ENCODE data around the gene NCR3LG1.
"Not testable (repeated sequence)": the region's sequence is repeated elsewhere in the genome, so short reads cannot be mapped to it uniquely, and the experiment has no call there.

The NCR3LG1 gene

GRCh38 chr11:17411418-17411817 is 59.8 kb downstream of the NCR3LG1 start:
- DNase-seq (ENCODE audit: low read depth) = no peak

GRCh38 chr11:17412488-17413180 is 61.0 kb downstream of the NCR3LG1 start:
- DNase-seq (ENCODE audit: low read depth) = no peak

GRCh38 chr11:17413414-17414316 is 62.1 kb downstream of the NCR3LG1 start:
- DNase-seq (ENCODE audit: low read depth) = no peak

DNA sequence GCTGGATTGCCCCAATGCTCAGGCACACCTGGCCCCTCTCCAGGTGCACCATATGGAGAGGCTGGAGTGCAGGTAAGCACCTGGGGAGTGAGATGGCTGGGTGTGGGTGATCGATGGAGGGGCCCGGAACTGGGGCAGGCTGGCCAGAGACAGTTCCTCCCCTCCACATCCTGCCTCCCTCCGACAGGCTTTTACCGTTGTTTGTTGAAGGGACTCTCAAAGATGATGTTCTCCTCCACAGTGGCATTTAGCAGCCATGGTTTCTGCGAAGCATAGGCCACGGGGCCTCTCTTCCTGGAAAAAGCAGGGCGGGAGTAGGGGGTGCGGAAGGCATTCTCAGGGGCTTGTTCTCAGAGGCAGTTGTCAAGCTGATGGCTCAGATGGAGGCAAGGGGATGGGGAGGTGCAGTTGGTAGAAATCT is 62.7 kb downstream of the NCR3LG1 start:
- no peak for DNase-seq (ENCODE audit: low read depth)

DNA sequence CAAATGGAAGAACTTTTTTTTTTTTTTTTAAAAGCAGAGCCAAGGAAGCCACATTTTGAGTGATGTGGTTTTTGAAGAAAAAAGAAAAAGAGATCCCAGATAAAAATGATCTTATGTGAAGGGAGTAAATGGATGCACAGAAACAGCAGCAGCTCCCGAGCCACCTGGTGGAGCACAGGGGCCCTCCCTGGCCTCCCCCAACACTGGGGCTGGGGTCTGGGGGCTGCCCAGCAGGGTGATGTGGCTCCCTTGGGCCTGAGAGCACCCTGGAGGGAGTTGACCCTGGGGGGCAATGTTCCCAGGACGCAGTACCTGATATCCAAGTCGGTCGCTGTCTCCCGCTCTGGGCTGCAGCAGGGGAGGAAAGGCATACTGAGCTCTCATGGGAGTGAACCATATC is 63.4 kb downstream of the NCR3LG1 start:
- no peak for DNase-seq (ENCODE audit: low read depth)

GRCh38 chr11:17415523-17416104 is 64.0 kb downstream of the NCR3LG1 start:
- DNase-seq (ENCODE audit: low read depth) = no peak

GRCh38 chr11:17416492-17416891 is 64.9 kb downstream of the NCR3LG1 start:
- no peak for DNase-seq (ENCODE audit: low read depth)

- DNase-seq (ENCODE audit: low read depth) = no peak
Observed at GRCh38 chr11:17418444-17419081, 67.0 kb downstream of the NCR3LG1 start.

GRCh38 chr11:17421781-17422180 is 70.2 kb downstream of the NCR3LG1 start:
- no peak for DNase-seq (ENCODE audit: low read depth)

- DNase-seq (ENCODE audit: low read depth) = no peak
Observed at GRCh38 chr11:17423533-17424310, 72.1 kb downstream of the NCR3LG1 start.

DNA sequence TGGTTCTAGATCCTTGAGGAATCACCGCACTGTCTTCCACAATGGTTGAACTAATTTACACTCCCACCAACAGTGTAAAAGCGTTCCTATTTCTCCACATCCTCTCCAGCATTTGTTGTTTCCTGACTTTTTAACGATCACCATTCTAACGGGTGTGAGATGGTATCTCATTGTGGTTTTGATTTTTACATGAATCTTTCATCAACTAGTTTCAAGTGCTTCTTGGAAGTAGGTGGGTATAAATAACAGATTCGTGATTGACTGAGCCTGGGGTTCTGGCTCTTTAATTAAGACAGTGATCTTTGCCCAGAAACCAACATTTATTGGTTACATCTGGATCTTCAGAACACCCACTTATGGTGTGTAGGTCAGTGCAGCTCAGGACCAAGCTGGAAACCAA is 74.6 kb downstream of the NCR3LG1 start:
- DNase-seq (ENCODE audit: low read depth) = not testable (repeated sequence)
